Measurements from ENCODE around the gene NEURL1. TPM values are rescaled to one million over a fixed set of nuclear protein-coding genes. Genes with fewer than 3 reads are reported as not detected.

NEURL1 gene
- total and polyA plus RNA-seq, 2 donors (not counting 1 experiment from before 2014, with no cell fraction given) = 0.30 to 0.57 TPM

DNA sequence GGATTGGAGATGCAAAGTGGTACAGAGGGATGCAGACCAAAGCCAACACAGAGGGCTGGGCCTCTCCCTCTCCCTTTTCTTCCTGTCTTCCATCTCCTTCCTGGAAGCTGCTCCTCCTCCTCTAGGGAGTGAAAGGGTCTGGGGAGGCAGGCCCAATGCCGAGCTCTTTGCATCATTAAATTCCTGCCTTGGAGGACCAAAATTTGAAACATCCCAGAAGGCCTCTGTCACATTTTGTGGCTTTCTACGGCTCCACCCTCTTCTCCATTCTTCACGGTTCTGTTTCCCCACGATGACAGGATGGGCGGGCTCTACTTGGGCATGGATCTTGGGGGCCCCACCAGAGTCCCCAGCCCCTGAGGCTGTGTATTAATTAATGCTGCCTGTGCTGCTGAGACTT, 76.4 kb downstream of the NEURL1 start:
- ATAC-seq (ENCODE audit: low read depth) = no peak
- Mint-ChIP-seq H3K9me3 (ENCODE audit: insufficient read depth) (no peaks in the 10 kb centered on the region), H3K27ac (no peak overlapping the region), H3K4me1 (no peaks in the 10 kb centered on the region), H3K4me3 (no peak overlapping the region), H3K27me3 (peaks cover 7% of the 10 kb centered on the region)
- H3K4me2 ChIP-seq (replicated peaks; ENCODE audit: low read depth, low read length, poor library complexity, severe bottlenecking) = no peak overlapping the region
- ChIA-PET CTCF (no interaction called here), POLR2A (no interaction called here)
- H3K36me3 ChIP-seq (replicated peaks in 1 of 2; ENCODE audit: control extremely low read depth in 1 of 2, control insufficient read depth in 1 of 2, extremely low read depth in 1 of 2, insufficient read depth in 2 of 2, low read length in 1 of 2) = no peaks in the 10 kb centered on the region
- H3K79me2 ChIP-seq (ENCODE audit: control insufficient read depth, insufficient read depth, low read length) = no peaks in the 10 kb centered on the region
- 62% methylated on average over 2 of the region's 5 CpGs for WGBS (ENCODE audit: insufficient coverage)
- H3K27ac ChIP-seq (ENCODE audit: low read length in 2 of 2) = no peak overlapping the region
- H3K27me3 ChIP-seq (replicated peaks in 1 of 4; ENCODE audit: control extremely low read depth in 1 of 4, control insufficient read depth in 3 of 4, insufficient read depth in 4 of 4, low read length in 3 of 4) = no peaks in the 10 kb centered on the region
- H3K4me1 ChIP-seq (ENCODE audit: control insufficient read depth in 2 of 2, insufficient read depth in 2 of 2, low read length in 2 of 2) = no peaks in the 10 kb centered on the region
- no peak for DNase-seq
- no peak overlapping the region for H3K4me3 ChIP-seq (ENCODE audit: control extremely low read depth in 1 of 5, extremely low read depth in 1 of 5, insufficient read depth in 1 of 5, low read depth in 2 of 5, low read length in 4 of 5)
- no peaks in the 10 kb centered on the region for H3K9me3 ChIP-seq (ENCODE audit: control extremely low read depth in 1 of 3, control insufficient read depth in 2 of 3, insufficient read depth in 1 of 3, low read length in 2 of 3)
- intact Hi-C loops (cut with micrococcal nuclease) = no loop called here
- H3K9ac ChIP-seq (ENCODE audit: low read length) = no peak overlapping the region
- TF ChIP-seq, protein P1, sequence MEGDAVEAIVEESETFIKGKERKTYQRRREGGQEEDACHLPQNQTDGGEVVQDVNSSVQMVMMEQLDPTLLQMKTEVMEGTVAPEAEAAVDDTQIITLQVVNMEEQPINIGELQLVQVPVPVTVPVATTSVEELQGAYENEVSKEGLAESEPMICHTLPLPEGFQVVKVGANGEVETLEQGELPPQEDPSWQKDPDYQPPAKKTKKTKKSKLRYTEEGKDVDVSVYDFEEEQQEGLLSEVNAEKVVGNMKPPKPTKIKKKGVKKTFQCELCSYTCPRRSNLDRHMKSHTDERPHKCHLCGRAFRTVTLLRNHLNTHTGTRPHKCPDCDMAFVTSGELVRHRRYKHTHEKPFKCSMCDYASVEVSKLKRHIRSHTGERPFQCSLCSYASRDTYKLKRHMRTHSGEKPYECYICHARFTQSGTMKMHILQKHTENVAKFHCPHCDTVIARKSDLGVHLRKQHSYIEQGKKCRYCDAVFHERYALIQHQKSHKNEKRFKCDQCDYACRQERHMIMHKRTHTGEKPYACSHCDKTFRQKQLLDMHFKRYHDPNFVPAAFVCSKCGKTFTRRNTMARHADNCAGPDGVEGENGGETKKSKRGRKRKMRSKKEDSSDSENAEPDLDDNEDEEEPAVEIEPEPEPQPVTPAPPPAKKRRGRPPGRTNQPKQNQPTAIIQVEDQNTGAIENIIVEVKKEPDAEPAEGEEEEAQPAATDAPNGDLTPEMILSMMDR (IDR thresholded peaks at IDR 0.05) = no peak
- no peak for TF ChIP-seq EZH2 (IDR thresholded peaks at IDR 0.05; ENCODE audit: borderline replicate concordance, insufficient read depth, low read depth, low read length, poor library complexity, severe bottlenecking)
- H2AFZ ChIP-seq (ENCODE audit: insufficient read depth, low read depth, low read length, poor library complexity, severe bottlenecking) = no peak overlapping the region
- no peaks in the 10 kb centered on the region for H4K20me1 ChIP-seq (ENCODE audit: control insufficient read depth, insufficient read depth, low read length, poor library complexity, severe bottlenecking)

DNA sequence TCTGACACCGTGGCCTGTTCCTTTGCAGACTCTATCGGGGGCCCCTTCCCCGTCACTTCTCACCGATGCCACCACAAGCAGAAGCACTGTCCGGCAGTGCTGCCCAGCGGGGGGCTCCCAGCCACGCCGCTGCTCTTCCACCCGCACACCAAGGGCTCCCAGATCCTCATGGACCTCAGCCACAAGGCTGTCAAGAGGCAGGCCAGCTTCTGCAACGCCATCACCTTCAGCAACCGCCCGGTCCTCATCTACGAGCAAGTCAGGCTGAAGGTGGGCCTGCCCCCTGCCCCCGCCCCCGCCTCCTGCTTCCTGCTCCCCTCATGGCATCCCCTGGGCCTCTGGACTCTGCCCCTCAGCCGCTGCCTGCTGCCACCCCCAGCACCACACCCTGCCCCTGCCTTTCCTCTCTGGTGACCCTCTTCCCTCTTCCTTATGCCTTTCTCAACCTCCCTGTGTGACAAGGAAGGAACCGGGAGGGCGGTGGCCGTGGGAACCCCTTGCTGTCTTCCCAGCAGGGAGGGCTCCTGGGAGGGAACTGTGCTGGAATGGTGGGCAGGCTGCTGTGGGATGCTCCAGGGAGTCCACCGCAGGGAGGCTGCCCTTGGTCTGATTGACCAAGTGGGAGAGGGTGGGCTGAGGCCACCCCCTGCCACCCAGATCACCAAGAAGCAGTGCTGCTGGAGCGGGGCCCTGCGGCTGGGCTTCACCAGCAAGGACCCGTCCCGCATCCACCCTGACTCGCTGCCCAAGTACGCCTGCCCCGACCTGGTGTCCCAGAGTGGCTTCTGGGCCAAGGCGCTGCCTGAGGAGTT, 77.5 kb downstream of the NEURL1 start:
- peaks cover 7% of the 10 kb centered on the region for H3K27me3 Mint-ChIP-seq
- Histone ChIP-seq H4K20me1 (ENCODE audit: control insufficient read depth, insufficient read depth, low read length, poor library complexity, severe bottlenecking) (no peaks in the 10 kb centered on the region), H3K4me3 (ENCODE audit: control extremely low read depth in 1 of 5, extremely low read depth in 1 of 5, insufficient read depth in 1 of 5, low read depth in 2 of 5, low read length in 4 of 5) (no peak overlapping the region), H3K36me3 (replicated peaks in 1 of 2; ENCODE audit: control extremely low read depth in 1 of 2, control insufficient read depth in 1 of 2, extremely low read depth in 1 of 2, insufficient read depth in 2 of 2, low read length in 1 of 2) (no peaks in the 10 kb centered on the region), H2AFZ (ENCODE audit: insufficient read depth, low read depth, low read length, poor library complexity, severe bottlenecking) (no peak overlapping the region), H3K79me2 (ENCODE audit: control insufficient read depth, insufficient read depth, low read length) (no peaks in the 10 kb centered on the region), H3K9me3 (ENCODE audit: control extremely low read depth in 1 of 3, control insufficient read depth in 2 of 3, insufficient read depth in 1 of 3, low read length in 2 of 3) (no peaks in the 10 kb centered on the region), H3K4me2 (replicated peaks; ENCODE audit: low read depth, low read length, poor library complexity, severe bottlenecking) (no peak overlapping the region), H3K27me3 (replicated peaks in 1 of 4; ENCODE audit: control extremely low read depth in 1 of 4, control insufficient read depth in 3 of 4, insufficient read depth in 4 of 4, low read length in 3 of 4) (no peaks in the 10 kb centered on the region), H3K9ac (ENCODE audit: low read length) (no peak overlapping the region), H3K4me1 (ENCODE audit: control insufficient read depth in 2 of 2, insufficient read depth in 2 of 2, low read length in 2 of 2) (no peaks in the 10 kb centered on the region), H3K27ac (ENCODE audit: low read length in 2 of 2) (no peak overlapping the region)
- intact Hi-C loops (cut with micrococcal nuclease) = no loop called here
- DNase-seq = no peak
- no peaks in the 10 kb centered on the region for H3K4me1 Mint-ChIP-seq
- no peak overlapping the region for H3K27ac Mint-ChIP-seq
- H3K4me3 Mint-ChIP-seq = no peak overlapping the region
- POLR2A ChIA-PET = no interaction called here
- no peaks in the 10 kb centered on the region for H3K9me3 Mint-ChIP-seq (ENCODE audit: insufficient read depth)
- WGBS (ENCODE audit: insufficient coverage) = 96% methylated on average over 25 of the region's 28 CpGs
- no peak for TF ChIP-seq EZH2 (IDR thresholded peaks at IDR 0.05; ENCODE audit: borderline replicate concordance, insufficient read depth, low read depth, low read length, poor library complexity, severe bottlenecking)
- TF ChIP-seq, protein P1 (IDR thresholded peaks at IDR 0.05) = no peak
- CTCF ChIA-PET = no interaction called here
- no peak for ATAC-seq (ENCODE audit: low read depth)
